GM03348 (cell line): ENCODE results near the gene EN2.

ENCODE experiments used
- DNase-seq: peaks from one replicate; pipeline ENCODE4 v3.0.0; 2012; ENCODE audit warnings: low spot score

EN2 gene

GRCh38 chr7:155509359-155509724 is 51.4 kb downstream of the EN2 start:
- no peak for DNase-seq

GRCh38 chr7:155509725-155510551 is 52.0 kb downstream of the EN2 start:
- no peak for DNase-seq

DNA sequence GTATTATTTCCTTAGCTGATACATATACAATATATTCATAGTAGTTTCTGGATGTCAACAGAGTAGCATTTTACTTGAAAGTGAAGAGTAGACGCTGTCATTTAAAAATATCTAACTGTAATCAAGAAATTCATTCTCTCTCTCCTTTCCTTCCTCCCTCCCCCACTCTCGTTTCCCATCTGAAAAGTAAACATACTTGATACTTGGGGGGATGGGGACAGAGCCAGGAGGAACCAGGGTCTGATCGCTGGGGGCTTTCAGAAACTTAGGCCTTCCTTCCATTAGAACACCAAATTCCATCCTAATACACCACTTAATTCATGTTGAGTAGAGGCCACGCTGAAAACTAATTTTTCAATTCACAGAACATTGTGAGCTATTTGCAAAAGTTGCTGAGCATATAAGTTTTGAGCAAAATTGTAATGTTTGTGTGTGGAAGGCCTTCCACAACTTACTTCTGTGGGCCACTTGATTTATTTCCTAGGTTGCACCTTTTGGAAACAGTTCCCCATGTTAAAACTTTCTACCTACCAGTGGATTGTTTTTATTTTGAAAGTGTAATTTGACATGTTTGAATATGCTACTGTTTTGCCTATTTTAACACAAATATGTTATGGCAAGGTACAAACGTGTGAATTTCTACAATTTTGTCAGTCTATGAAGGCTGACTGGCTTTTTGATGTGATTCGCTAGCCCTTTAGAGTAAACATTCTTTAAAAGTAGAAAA is 53.2 kb downstream of the EN2 start:
- no peak for DNase-seq

DNA sequence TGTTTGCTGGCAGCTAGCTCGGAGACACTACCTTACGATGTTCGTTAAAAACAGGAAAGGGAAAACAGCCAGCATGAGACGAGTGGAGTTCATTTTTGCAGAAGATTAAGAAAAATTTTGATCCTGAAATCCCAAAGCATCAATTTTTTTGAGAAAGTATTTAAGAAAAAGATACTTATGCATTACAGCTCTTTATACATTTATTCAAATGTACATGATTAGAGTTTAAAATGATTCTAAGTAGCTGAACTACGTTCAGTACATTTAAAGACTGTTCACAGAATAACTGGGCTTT is 53.7 kb downstream of the EN2 start:
- no peak for DNase-seq

DNA sequence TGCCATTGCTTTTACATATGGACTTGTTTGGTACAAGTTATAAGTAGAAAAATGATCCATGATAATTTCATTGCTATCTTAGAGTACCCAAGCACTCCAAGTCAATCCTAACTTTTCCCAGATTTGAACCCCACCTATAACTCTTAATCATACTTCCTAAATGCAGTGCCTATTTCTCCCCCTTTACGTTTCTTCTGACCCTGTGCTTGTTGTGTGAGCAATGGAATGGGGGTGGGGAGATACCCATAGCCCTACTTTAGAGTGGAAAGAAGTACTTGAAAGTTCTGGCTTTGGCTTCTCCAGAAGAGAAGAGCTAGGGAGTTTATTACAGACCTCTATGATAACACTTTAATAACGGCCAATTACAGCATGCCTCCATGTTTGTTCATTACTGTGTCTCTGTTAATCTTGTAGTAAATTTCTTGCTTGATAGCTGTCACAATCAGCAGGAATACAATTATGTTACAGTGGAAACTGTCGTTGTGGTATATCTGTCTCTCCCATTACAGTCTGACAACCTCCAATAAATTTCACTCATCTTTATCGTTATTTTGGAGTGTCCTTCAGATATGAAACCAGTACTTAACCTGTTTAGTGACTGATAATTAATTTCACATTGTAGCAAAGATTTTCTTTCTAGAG is 54.4 kb downstream of the EN2 start:
- DNase-seq: no peak

DNA sequence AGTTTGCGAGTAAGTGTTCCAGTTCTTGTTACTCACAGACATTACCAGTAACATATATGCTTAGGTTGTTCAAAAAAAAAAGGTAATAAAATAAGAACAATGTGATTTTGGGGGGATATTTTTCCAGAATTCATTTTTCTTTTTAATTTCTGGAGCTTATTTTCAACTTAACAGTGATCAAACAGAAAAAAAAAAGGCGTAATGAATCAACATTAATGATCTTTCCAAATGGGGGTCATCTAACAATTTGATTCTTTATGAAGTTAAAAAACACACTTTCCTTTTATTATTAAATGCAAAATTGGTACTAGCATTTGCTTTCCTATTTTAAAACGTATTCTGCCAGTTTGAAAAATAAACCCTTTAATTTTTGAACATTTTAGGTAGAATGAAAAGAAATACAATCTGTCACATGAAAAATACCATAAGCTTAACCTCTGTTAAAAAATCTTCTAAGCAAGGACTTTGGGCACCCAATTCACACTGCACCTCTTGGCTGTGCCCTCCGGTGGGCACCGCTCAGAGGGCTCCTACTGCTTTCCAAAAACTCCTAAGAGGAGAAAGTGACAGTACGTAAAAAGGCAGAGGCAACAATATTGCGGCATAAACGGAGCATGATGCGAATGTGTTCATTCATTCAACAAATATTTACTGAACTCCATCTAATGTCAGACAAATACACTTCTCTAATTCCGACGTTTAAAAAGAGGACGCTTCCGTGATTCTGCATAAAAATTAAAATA is 55.8 kb downstream of the EN2 start:
- no peak for DNase-seq

GRCh38 chr7:155514296-155514695 is 56.4 kb downstream of the EN2 start:
- no peak for DNase-seq
